Heart left ventricle (tissue), 13 donors: ENCODE results near the gene TPK1.

Source experiments
- CTCF ChIP-seq, 12 donors: fragments of 200-600 bp; sonication (generic) in 4 of 12; IDR thresholded peaks; one replicate each; pipeline versions ENCODE4 v1.5.0 to v1.8.0; 2018 to 2022; ENCODE audit warnings: antibody characterized with exemption in 12 of 12, mild to moderate bottlenecking in 5 of 12
- POLR2A ChIP-seq, 2 donors: fragments of 450-650 bp; IDR thresholded peaks; one replicate each; pipeline ENCODE4 v1.6.1; 2017; ENCODE audit warnings: antibody characterized with exemption in 2 of 2, mild to moderate bottlenecking in 2 of 2, moderate library complexity in 2 of 2
- donor health status: ischemic (EF 13 %, LVEDD 7.1; RV severe dilation, severe dysfunction).
- donor health status: DM: no; HTN: yes; CAD: no.
- donor health status: DM: no; HTN: no; CAD: no.
- donor health status: ischemic (EF 25% LVEDD 6.9; RV normal size, moderate dysfunction).
- donor health status: ischemic (EF 25% LVEDD 5.7; RV mildly dilated, moderate dysfunction).
- donor health status: ischemic (EF 35%, LVEDD 5.7; RV mildly dilated, moderate dysfunction).
- donor health status: nonischemic (EF 11% LVEDD 7.7; RV severe dilation, severe dysfunction).
- donor health status: DM: yes; HTN: yes; CAD: no.
- donor health status: PGD.
- donor health status: ischemic (EF 29% LVEDD 5.4; RV normal size, mild dysfunction).
- donor health status: nonischemic (EF 23%, LVEDD 6.1; RV moderate dilation, normal function).

GRCh38 chr7:144665689-144666381, 170.0 kb downstream of the TPK1 start:
- no peak for TF ChIP-seq CTCF (IDR thresholded peaks at IDR 0.05)
- no peak for TF ChIP-seq POLR2A (IDR thresholded peaks at IDR 0.05)
